A673 (cell line): Measurements from ENCODE around the gene CPT1A. TPM values are rescaled to one million over a fixed set of nuclear protein-coding genes. Genes with fewer than 3 reads are reported as not detected.
A peak's percentile ranks its signal among the peaks of the same experiment; 100 is the strongest.
"Not testable (repeated sequence)": the region's sequence is repeated elsewhere in the genome, so short reads cannot be mapped to it uniquely, and the experiment has no call there.

Experiments used
- Bru-seq: library from RNA; stranded (reverse); fragments of 400-500 nt; gene quantifications from one replicate; lab custom pipeline; 2021; lab: Mats Ljungman, UMichigan
- BruChase-seq, 2 experiments: library from RNA; stranded (reverse); fragments of 400-500 nt; gene quantifications; one replicate each; lab custom pipeline; 2021; lab: Mats Ljungman, UMichigan
- BruUV-seq: library from RNA; stranded (reverse); fragments of 400-500 nt; replicated peaks from 2 replicates; lab custom pipeline; 2021; lab: Mats Ljungman, UMichigan
- CTCF ChIA-PET: fragments of 300-600 bp; sonication (Branson Sonifier 250); formaldehyde crosslinking; loops from one replicate; lab custom pipeline; 2022; ENCODE audit warnings: antibody characterized with exemption; lab: Charles Lee
- POLR2A ChIA-PET: fragments of 300-600 bp; sonication (Branson Sonifier 250); formaldehyde crosslinking; loops from one replicate; lab custom pipeline; 2022; ENCODE audit warnings: antibody characterized with exemption; ENCODE audit not compliant: low non-redundant PET; lab: Charles Lee
- DNase-seq: peaks from one replicate; pipeline ENCODE4 v3.0.0-alpha.2; 2015; ENCODE audit warnings: low spot score
- H3K27ac ChIP-seq: fragments of 200-600 bp; sonication (generic); 2 replicates; pipeline ENCODE4 v1.5.1; 2016; ENCODE audit warnings: mixed run types, low read depth, mild to moderate bottlenecking, mixed read lengths, antibody characterized with exemption, low read length; ENCODE audit not compliant: poor library complexity, severe bottlenecking
- H3K27me3 ChIP-seq: fragments of 200-600 bp; sonication (generic); replicated peaks from 2 replicates; pipeline ENCODE4 v1.6.1; 2017; ENCODE audit warnings: mixed run types, low read depth, mild to moderate bottlenecking, mixed read lengths, antibody characterized with exemption, low read length; ENCODE audit not compliant: insufficient read depth, poor library complexity
- H3K36me3 ChIP-seq: fragments of 200-600 bp; sonication (generic); 2 replicates; pipeline ENCODE4 v1.6.1; 2016; ENCODE audit warnings: mixed run types, mild to moderate bottlenecking, mixed read lengths, antibody characterized with exemption, low read length; ENCODE audit not compliant: insufficient read depth, poor library complexity, severe bottlenecking
- H3K4me1 ChIP-seq: fragments of 200-600 bp; sonication (generic); 2 replicates; pipeline ENCODE4 v1.6.1; 2017; ENCODE audit warnings: mixed run types, mild to moderate bottlenecking, mixed read lengths, antibody characterized with exemption, low read length; ENCODE audit not compliant: insufficient read depth, poor library complexity, severe bottlenecking
- H3K4me3 ChIP-seq: fragments of 200-600 bp; sonication (generic); 2 replicates; pipeline ENCODE4 v1.5.1; 2016; ENCODE audit warnings: low read depth, mixed run types, mild to moderate bottlenecking, mixed read lengths, low read length; ENCODE audit not compliant: poor library complexity, severe bottlenecking
- H3K9me3 ChIP-seq: fragments of 200-600 bp; sonication (generic); 2 replicates; pipeline ENCODE4 v1.6.1; 2016; ENCODE audit warnings: mixed run types, low read depth, mild to moderate bottlenecking, mixed read lengths, antibody characterized with exemption, low read length; ENCODE audit not compliant: poor library complexity, severe bottlenecking
- EZH2 ChIP-seq: fragments of 200-600 bp; sonication (generic); IDR thresholded peaks from 2 replicates; pipeline ENCODE4 v1.6.1; 2017; ENCODE audit warnings: borderline replicate concordance, low read depth, mild to moderate bottlenecking, mixed read lengths, antibody characterized with exemption, low read length; ENCODE audit not compliant: poor library complexity, severe bottlenecking
- intact Hi-C: fragments of 100-400 bp; cut with micrococcal nuclease; formaldehyde crosslinking; loops from one replicate; pipeline ENCODE4 v1.10.0; 2022; ENCODE audit not compliant: unreplicated experiment
- long read RNA-seq: library from polyadenylated mRNA; stranded (forward); transcript quantifications from one replicate; pipeline ENCODE4 v2.0.0, GENCODE V29; 2022
- total RNA-seq: library from RNA; stranded (reverse); gene quantifications from 2 replicates; pipeline ENCODE4 v1.2.3, GENCODE V29; 2021
- TF ChIP-seq, protein P1 (sequence below): fragments of 300-800, 200-600 bp; sonication (generic); conservative IDR thresholded peaks from 2 replicates; pipeline ENCODE4 v1.5.1; 2017; ENCODE audit warnings: low read depth, mild to moderate bottlenecking, antibody characterized with exemption, low read length, moderate library complexity, mixed read lengths

CPT1A gene
- 15.5 TPM in 2 replicates for total RNA-seq
- percentile 43 among the genes with signal in this experiment for Bru-seq, nascent RNA
- percentile 50 among the genes with signal in this experiment for BruChase-seq, experiment 1, labeled RNA remaining after a 2-hour chase
- BruChase-seq, experiment 2, labeled RNA remaining after a 6-hour chase, result percentile 56 among the genes with signal in this experiment
- long read RNA-seq, partial matches to known transcripts, result 0 of 1 reads
- long read RNA-seq, other reads (novel, unspliced or antisense), result 1 of 1 reads

DNA sequence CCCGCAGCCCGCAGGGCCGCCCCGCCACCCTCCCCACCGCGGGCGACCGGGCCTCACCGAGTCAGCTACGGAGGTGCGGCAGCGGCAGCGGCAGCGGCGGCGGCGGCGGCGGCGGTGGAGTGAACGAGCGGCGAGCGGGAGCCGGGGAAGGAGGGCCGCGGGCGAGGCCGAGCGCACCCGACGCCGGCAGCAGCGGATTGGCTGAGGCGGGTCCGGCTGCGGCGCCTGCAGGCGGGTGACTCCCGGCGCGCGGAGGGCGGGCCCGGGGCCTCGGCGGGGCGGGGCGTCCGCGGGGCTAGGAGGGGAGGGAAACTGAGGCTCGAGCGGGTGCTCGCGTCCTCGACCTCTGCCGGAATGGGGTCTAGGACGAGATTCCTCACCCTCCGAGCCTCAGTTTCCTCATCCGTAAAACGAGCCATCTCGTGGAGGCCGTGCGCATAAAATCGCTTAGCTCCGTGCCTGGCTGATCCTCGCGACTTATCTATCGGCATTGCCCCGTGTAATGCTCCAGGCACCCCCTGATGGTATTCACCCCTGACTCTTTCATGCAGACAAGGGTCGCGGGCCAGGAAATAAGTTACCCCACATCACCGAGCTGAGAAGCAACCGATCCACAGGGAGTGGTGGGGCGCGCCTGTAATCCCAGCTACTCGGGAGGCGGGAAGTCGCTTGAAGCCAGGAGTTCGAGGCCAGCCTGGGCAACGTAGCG, at the start of gene CPT1A:
Gene CPT1A (minus strand): TSS at position 199 of the 709 bp plus-strand sequence. CDS start 26,442 bp downstream, outside the sequence.
- H3K36me3 ChIP-seq, result no peaks in the 10 kb centered on the region
- peak; percentile 86 for DNase-seq
- no TSS peak for BruUV-seq
- CTCF ChIA-PET, result interaction anchor here (0.6 kb wide), 1 partner anchor 948 kb away, joined by 4 read pairs; no protein-coding TSS in a partner anchor
- no peaks in the 10 kb centered on the region for H3K27me3 ChIP-seq
- no peak within 1 kb of the TSS for H3K27ac ChIP-seq
- H3K9me3 ChIP-seq, result no peaks in the 10 kb centered on the region
- intact Hi-C loops, result no loop called here
- no peak for TF ChIP-seq EZH2
- TF ChIP-seq, protein P1, sequence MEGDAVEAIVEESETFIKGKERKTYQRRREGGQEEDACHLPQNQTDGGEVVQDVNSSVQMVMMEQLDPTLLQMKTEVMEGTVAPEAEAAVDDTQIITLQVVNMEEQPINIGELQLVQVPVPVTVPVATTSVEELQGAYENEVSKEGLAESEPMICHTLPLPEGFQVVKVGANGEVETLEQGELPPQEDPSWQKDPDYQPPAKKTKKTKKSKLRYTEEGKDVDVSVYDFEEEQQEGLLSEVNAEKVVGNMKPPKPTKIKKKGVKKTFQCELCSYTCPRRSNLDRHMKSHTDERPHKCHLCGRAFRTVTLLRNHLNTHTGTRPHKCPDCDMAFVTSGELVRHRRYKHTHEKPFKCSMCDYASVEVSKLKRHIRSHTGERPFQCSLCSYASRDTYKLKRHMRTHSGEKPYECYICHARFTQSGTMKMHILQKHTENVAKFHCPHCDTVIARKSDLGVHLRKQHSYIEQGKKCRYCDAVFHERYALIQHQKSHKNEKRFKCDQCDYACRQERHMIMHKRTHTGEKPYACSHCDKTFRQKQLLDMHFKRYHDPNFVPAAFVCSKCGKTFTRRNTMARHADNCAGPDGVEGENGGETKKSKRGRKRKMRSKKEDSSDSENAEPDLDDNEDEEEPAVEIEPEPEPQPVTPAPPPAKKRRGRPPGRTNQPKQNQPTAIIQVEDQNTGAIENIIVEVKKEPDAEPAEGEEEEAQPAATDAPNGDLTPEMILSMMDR, result no peak
- H3K4me1 ChIP-seq, result peaks cover 35% of the 10 kb centered on the region
- POLR2A ChIA-PET, result no interaction called here
- peak within 1 kb of the TSS; percentile 66 for H3K4me3 ChIP-seq

DNA sequence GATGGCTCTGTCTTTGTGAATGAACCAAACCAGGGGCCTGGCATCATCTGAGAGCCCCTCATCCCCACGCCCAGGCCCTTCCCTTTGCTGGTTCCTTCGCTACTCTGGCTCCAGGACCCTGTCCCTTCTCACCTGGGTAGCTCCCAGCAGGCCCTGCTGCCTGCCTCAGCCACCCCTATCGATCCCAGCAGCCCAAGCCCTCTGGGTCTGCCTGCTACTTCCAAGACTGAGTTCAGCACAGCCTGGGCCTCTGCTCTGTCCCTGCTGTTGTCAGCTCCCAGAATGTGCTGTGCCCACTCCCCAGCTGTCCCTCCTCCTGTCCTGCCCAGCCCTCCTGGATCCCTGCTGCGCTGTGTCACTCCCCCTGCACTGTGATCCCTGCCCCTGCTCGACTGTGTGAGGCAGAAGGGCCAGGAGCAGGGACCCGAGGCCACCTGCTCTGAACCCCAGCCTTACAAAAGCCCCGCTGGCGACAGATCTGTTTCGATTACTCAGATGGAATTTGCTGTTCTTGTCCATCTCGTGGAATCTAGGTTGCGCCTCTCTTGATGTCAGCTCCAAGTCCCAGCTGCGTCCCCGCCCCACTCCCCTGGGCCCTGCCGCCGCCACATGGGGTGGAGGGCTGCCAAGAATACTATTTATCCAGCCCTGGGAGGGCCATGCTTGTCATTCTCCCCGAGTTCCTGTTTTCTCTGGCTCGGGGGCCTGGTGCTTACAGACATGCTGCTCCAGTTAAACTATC, 48.9 kb upstream of the CPT1A start:
- intact Hi-C loops, result loop anchor here (10.0 kb wide), 1 partner anchor 256 kb away; no protein-coding TSS in a partner anchor
- ChIA-PET CTCF (interaction anchor here (1.0 to 1.6 kb wide), 3 partner anchors 151 to 258 kb away, joined by 3 to 4 read pairs (median 3); no protein-coding TSS in a partner anchor), POLR2A (no interaction called here)
- Histone ChIP-seq H3K9me3 (no peaks in the 10 kb centered on the region), H3K4me1 (peaks cover 25% of the 10 kb centered on the region), H3K27me3 (no peaks in the 10 kb centered on the region), H3K4me3 (no peak overlapping the region), H3K36me3 (peaks cover 33% of the 10 kb centered on the region), H3K27ac (peak overlapping the region; percentile 66)
- no TSS peak for BruUV-seq
- peak; percentile 89 for DNase-seq
- TF ChIP-seq, protein P1, result peak; percentile 11; the same call in 1 of the 2 replicates
- TF ChIP-seq EZH2, result no peak

DNA sequence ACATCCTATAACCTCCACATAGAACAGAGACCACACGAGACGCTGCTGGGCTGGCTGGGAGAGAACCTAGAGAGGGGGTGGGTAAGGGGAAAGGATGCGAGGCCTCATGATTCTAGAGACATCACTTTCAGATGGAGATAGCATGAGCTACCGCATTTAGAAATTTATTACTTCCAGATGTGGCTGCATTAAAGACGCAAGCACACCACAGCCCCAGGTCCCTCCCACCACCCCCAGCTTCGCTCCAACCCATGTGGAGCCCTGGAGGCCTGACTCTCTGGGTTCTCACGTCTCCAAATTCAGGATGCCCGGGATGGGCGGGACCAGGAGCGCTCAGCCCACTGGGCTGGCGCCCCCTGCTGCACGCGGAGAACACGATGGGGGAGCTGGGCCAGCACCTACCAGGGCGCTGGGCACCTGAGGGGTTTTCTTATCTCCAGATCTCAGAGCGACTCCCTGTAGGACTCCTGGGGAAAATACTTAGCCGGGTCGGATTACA, 48.3 kb upstream of the CPT1A start:
- CTCF ChIA-PET, result interaction anchor here (0.5 to 1.6 kb wide), 5 partner anchors 72 to 257 kb away, joined by 3 to 11 read pairs (median 4); no protein-coding TSS in a partner anchor
- TF ChIP-seq EZH2, result no peak
- TF ChIP-seq, protein P1, result peak; percentile 92
- H3K27me3 ChIP-seq, result no peaks in the 10 kb centered on the region
- intact Hi-C loops, result loop anchor here (10.0 kb wide), 1 partner anchor 255 kb away; no protein-coding TSS in a partner anchor
- POLR2A ChIA-PET, result interaction anchor here (0.6 kb wide), 1 partner anchor 790 kb away, joined by 3 read pairs; no protein-coding TSS in a partner anchor
- no TSS peak for BruUV-seq
- H3K4me1 ChIP-seq, result peaks cover 25% of the 10 kb centered on the region
- H3K27ac ChIP-seq, result peak overlapping the region; percentile 66
- no peaks in the 10 kb centered on the region for H3K9me3 ChIP-seq
- peak; percentile 88 for DNase-seq
- peaks cover 31% of the 10 kb centered on the region for H3K36me3 ChIP-seq
- no peak overlapping the region for H3K4me3 ChIP-seq

DNA sequence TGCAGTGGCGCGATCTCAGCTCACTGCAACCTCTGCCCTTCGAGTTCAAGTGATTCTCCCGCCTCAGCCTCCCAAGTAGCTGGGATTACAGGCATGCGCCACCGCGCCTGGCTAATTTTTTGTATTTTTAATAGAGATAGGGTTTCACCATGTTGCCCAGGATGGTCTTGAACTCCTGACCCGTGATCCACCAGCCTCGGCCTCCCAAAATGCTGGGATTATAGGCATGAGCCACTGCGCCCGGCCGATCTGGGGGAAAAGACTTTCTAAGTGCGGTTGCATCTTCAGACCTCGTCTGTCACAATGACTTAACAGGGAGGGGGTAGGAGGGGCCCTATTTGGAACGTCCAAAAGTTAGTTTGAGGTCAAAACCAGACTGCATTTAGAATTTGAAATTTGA, 43.1 kb upstream of the CPT1A start:
- CTCF ChIA-PET, intact Hi-C loops, H3K4me1 ChIP-seq, DNase-seq, H3K9me3 ChIP-seq, POLR2A ChIA-PET, H3K36me3 ChIP-seq, H3K27ac ChIP-seq, H3K4me3 ChIP-seq, H3K27me3 ChIP-seq, BruUV-seq: not testable (repeated sequence)
